ENCODE measurements around the gene PCED1B. TPM values are rescaled to one million over a fixed set of nuclear protein-coding genes. Genes with fewer than 3 reads are reported as not detected.

Gene PCED1B
- 1.0 TPM for total RNA-seq

GRCh38 chr12:47079468-47079980 lies at the start of gene PCED1B, which contains the start of gene AMIGO2:
PCED1B (plus strand) TSS chr12:47079621; CDS start chr12:47235064, 155,443 bp downstream.
AMIGO2 (minus strand) TSS chr12:47079959; CDS start chr12:47079002, 957 bp downstream.
- no peaks in the 10 kb centered on the region for H3K9me3 ChIP-seq (ENCODE audit: control insufficient read depth in 3 of 3, low read length in 3 of 3)
- H3K4me3 ChIP-seq (ENCODE audit: low read length in 3 of 3): peak within 1 kb of the TSS; percentile 71 to 83 (median 77)
- peaks cover 15 to 28% (median 20%) of the 10 kb centered on the region in 3 donors for H3K4me1 ChIP-seq (ENCODE audit: control insufficient read depth in 3 of 3, insufficient read depth in 3 of 3, low read length in 3 of 3)
- H3K9ac ChIP-seq (ENCODE audit: low read depth in 1 of 3, low read length in 3 of 3): peak within 1 kb of the TSS; percentile 60 to 77 (median 75)
- H3K36me3 ChIP-seq (ENCODE audit: control insufficient read depth in 3 of 3, insufficient read depth in 3 of 3, low read length in 3 of 3): no peaks in the 10 kb centered on the region
- H3K27ac ChIP-seq (ENCODE audit: low read depth, low read length): peak within 1 kb of the TSS; percentile 49
- peaks cover 10 to 23% (median 17%) of the 10 kb centered on the region in 3 donors for H3K27me3 ChIP-seq (ENCODE audit: control insufficient read depth in 3 of 3, insufficient read depth in 3 of 3, low read length in 3 of 3)

- no peak overlapping the region for H3K27ac ChIP-seq (ENCODE audit: low read depth, low read length)
- no peaks in the 10 kb centered on the region for H3K36me3 ChIP-seq (ENCODE audit: control insufficient read depth in 3 of 3, insufficient read depth in 3 of 3, low read length in 3 of 3)
- H3K4me1 ChIP-seq (ENCODE audit: control insufficient read depth in 3 of 3, insufficient read depth in 3 of 3, low read length in 3 of 3): peaks cover 0 to 4% (median 0%) of the 10 kb centered on the region in 3 donors
- H3K9me3 ChIP-seq (ENCODE audit: control insufficient read depth in 3 of 3, low read length in 3 of 3): no peaks in the 10 kb centered on the region
- H3K9ac ChIP-seq (ENCODE audit: low read depth in 1 of 3, low read length in 3 of 3): no peak overlapping the region
- no peak overlapping the region for H3K4me3 ChIP-seq (ENCODE audit: low read length in 3 of 3)
- no peaks in the 10 kb centered on the region for H3K27me3 ChIP-seq (ENCODE audit: control insufficient read depth in 3 of 3, insufficient read depth in 3 of 3, low read length in 3 of 3)
Observed at GRCh38 chr12:47029903-47030302, 49.5 kb upstream of the PCED1B start.

- peaks cover 0 to 4% (median 0%) of the 10 kb centered on the region in 3 donors for H3K4me1 ChIP-seq (ENCODE audit: control insufficient read depth in 3 of 3, insufficient read depth in 3 of 3, low read length in 3 of 3)
- H3K9me3 ChIP-seq (ENCODE audit: control insufficient read depth in 3 of 3, low read length in 3 of 3): no peaks in the 10 kb centered on the region
Observed at GRCh38 chr12:47032644-47033043, 46.8 kb upstream of the PCED1B start.

DNA sequence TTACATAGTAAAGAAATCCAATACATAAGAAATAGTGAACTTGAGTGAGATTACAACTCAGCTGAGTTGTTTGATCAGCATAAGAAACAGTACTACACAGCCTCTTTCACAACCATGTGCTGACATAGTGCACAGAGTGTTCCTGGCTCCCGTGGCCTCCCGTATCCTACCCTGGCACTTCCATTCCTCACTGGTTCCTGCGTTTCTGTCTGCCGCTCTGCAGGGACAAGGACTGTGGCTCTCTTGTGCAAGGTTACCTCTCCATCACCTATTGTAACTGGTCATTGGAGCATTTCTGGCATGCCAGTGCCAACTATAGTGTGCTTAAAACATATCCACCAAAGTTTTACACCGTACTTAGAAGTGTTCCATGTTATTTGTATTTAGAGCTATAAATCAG lies 46.3 kb upstream of the PCED1B start:
- no peak overlapping the region for H3K4me3 ChIP-seq (ENCODE audit: low read length in 3 of 3)
- H3K9ac ChIP-seq (ENCODE audit: low read depth in 1 of 3, low read length in 3 of 3): no peak overlapping the region
- H3K9me3 ChIP-seq (ENCODE audit: control insufficient read depth in 3 of 3, low read length in 3 of 3): no peaks in the 10 kb centered on the region
- H3K36me3 ChIP-seq (ENCODE audit: control insufficient read depth in 3 of 3, insufficient read depth in 3 of 3, low read length in 3 of 3): no peaks in the 10 kb centered on the region
- no peak overlapping the region for H3K27ac ChIP-seq (ENCODE audit: low read depth, low read length)
- H3K27me3 ChIP-seq (ENCODE audit: control insufficient read depth in 3 of 3, insufficient read depth in 3 of 3, low read length in 3 of 3): no peaks in the 10 kb centered on the region
- peaks cover 0 to 4% (median 0%) of the 10 kb centered on the region in 3 donors for H3K4me1 ChIP-seq (ENCODE audit: control insufficient read depth in 3 of 3, insufficient read depth in 3 of 3, low read length in 3 of 3)

More at GRCh38 chr12:47032644-47033043, 46.8 kb upstream of the PCED1B start:
- Histone ChIP-seq H3K27me3 (ENCODE audit: control insufficient read depth in 3 of 3, insufficient read depth in 3 of 3, low read length in 3 of 3) (no peaks in the 10 kb centered on the region), H3K4me3 (ENCODE audit: low read length in 3 of 3) (no peak overlapping the region), H3K36me3 (ENCODE audit: control insufficient read depth in 3 of 3, insufficient read depth in 3 of 3, low read length in 3 of 3) (no peaks in the 10 kb centered on the region), H3K9ac (ENCODE audit: low read depth in 1 of 3, low read length in 3 of 3) (no peak overlapping the region), H3K27ac (ENCODE audit: low read depth, low read length) (no peak overlapping the region)

DNA sequence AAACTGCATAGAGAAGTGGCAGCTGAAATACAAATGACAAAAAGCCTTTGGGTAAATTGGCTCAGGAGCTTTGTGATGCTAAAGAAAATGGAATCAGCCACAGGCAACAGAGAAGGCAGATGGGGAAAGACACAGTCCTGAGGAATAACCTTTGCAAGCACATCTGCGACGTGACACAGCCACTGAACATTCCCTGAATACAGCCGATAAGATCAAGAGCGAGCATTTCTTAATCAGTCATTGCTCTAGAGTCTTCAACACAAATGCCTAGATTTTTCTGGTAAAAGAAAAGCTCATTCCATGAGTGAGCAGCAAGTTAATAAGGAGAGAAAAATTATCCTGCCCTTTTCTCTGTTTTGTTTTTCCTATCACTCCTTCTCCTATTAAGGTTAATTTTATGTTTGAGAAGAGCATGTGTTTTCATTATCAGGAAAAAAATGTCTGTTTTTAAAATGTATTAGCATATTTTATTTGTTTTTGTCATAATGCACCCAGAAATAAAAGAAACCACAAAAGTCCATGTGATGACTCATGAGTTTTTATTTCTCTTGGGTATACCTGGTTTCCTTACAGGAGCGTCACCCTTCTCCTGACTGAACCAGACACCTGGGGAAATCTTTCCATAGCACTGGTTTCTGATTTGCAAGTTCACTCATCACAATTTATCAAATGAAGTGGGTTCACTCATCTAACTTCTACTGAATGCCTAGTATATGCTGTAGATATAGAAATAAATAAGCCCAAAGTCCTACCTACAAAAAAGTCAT lies 45.4 kb upstream of the PCED1B start:
- Histone ChIP-seq H3K4me1 (ENCODE audit: control insufficient read depth in 3 of 3, insufficient read depth in 3 of 3, low read length in 3 of 3) (peaks cover 0 to 4% (median 0%) of the 10 kb centered on the region in 3 donors), H3K27ac (ENCODE audit: low read depth, low read length) (no peak overlapping the region), H3K9me3 (ENCODE audit: control insufficient read depth in 3 of 3, low read length in 3 of 3) (no peaks in the 10 kb centered on the region), H3K4me3 (ENCODE audit: low read length in 3 of 3) (no peak overlapping the region), H3K27me3 (ENCODE audit: control insufficient read depth in 3 of 3, insufficient read depth in 3 of 3, low read length in 3 of 3) (no peaks in the 10 kb centered on the region), H3K36me3 (ENCODE audit: control insufficient read depth in 3 of 3, insufficient read depth in 3 of 3, low read length in 3 of 3) (no peaks in the 10 kb centered on the region), H3K9ac (ENCODE audit: low read depth in 1 of 3, low read length in 3 of 3) (no peak overlapping the region)

- peaks cover 0 to 4% (median 0%) of the 10 kb centered on the region in 3 donors for H3K4me1 ChIP-seq (ENCODE audit: control insufficient read depth in 3 of 3, insufficient read depth in 3 of 3, low read length in 3 of 3)
- H3K4me3 ChIP-seq (ENCODE audit: low read length in 3 of 3): no peak overlapping the region
- no peaks in the 10 kb centered on the region for H3K27me3 ChIP-seq (ENCODE audit: control insufficient read depth in 3 of 3, insufficient read depth in 3 of 3, low read length in 3 of 3)
- no peak overlapping the region for H3K9ac ChIP-seq (ENCODE audit: low read depth in 1 of 3, low read length in 3 of 3)
- no peaks in the 10 kb centered on the region for H3K36me3 ChIP-seq (ENCODE audit: control insufficient read depth in 3 of 3, insufficient read depth in 3 of 3, low read length in 3 of 3)
- H3K9me3 ChIP-seq (ENCODE audit: control insufficient read depth in 3 of 3, low read length in 3 of 3): no peaks in the 10 kb centered on the region
- H3K27ac ChIP-seq (ENCODE audit: low read depth, low read length): no peak overlapping the region
Observed at GRCh38 chr12:47034661-47035060, 44.8 kb upstream of the PCED1B start.

GRCh38 chr12:47035484-47035883 lies 43.9 kb upstream of the PCED1B start:
- Histone ChIP-seq H3K27me3 (ENCODE audit: control insufficient read depth in 3 of 3, insufficient read depth in 3 of 3, low read length in 3 of 3) (no peaks in the 10 kb centered on the region), H3K4me3 (ENCODE audit: low read length in 3 of 3) (no peak overlapping the region), H3K36me3 (ENCODE audit: control insufficient read depth in 3 of 3, insufficient read depth in 3 of 3, low read length in 3 of 3) (no peaks in the 10 kb centered on the region), H3K9ac (ENCODE audit: low read depth in 1 of 3, low read length in 3 of 3) (no peak overlapping the region), H3K27ac (ENCODE audit: low read depth, low read length) (no peak overlapping the region), H3K4me1 (ENCODE audit: control insufficient read depth in 3 of 3, insufficient read depth in 3 of 3, low read length in 3 of 3) (peaks cover 0 to 4% (median 0%) of the 10 kb centered on the region in 3 donors), H3K9me3 (ENCODE audit: control insufficient read depth in 3 of 3, low read length in 3 of 3) (no peaks in the 10 kb centered on the region)

GRCh38 chr12:47038270-47038748 lies 41.1 kb upstream of the PCED1B start:
- no peaks in the 10 kb centered on the region for H3K36me3 ChIP-seq (ENCODE audit: control insufficient read depth in 3 of 3, insufficient read depth in 3 of 3, low read length in 3 of 3)
- H3K27me3 ChIP-seq (ENCODE audit: control insufficient read depth in 3 of 3, insufficient read depth in 3 of 3, low read length in 3 of 3): no peaks in the 10 kb centered on the region
- no peak overlapping the region for H3K4me3 ChIP-seq (ENCODE audit: low read length in 3 of 3)
- no peaks in the 10 kb centered on the region for H3K4me1 ChIP-seq (ENCODE audit: control insufficient read depth in 3 of 3, insufficient read depth in 3 of 3, low read length in 3 of 3)
- H3K9ac ChIP-seq (ENCODE audit: low read depth in 1 of 3, low read length in 3 of 3): no peak overlapping the region
- no peak overlapping the region for H3K27ac ChIP-seq (ENCODE audit: low read depth, low read length)
- H3K9me3 ChIP-seq (ENCODE audit: control insufficient read depth in 3 of 3, low read length in 3 of 3): no peaks in the 10 kb centered on the region

- H3K27me3 ChIP-seq (ENCODE audit: control insufficient read depth in 3 of 3, insufficient read depth in 3 of 3, low read length in 3 of 3): no peaks in the 10 kb centered on the region
- H3K4me1 ChIP-seq (ENCODE audit: control insufficient read depth in 3 of 3, insufficient read depth in 3 of 3, low read length in 3 of 3): no peaks in the 10 kb centered on the region
- no peak overlapping the region for H3K4me3 ChIP-seq (ENCODE audit: low read length in 3 of 3)
- no peak overlapping the region for H3K27ac ChIP-seq (ENCODE audit: low read depth, low read length)
- no peaks in the 10 kb centered on the region for H3K36me3 ChIP-seq (ENCODE audit: control insufficient read depth in 3 of 3, insufficient read depth in 3 of 3, low read length in 3 of 3)
- H3K9me3 ChIP-seq (ENCODE audit: control insufficient read depth in 3 of 3, low read length in 3 of 3): no peaks in the 10 kb centered on the region
- no peak overlapping the region for H3K9ac ChIP-seq (ENCODE audit: low read depth in 1 of 3, low read length in 3 of 3)
Observed at GRCh38 chr12:47039079-47039478, 40.3 kb upstream of the PCED1B start.

DNA sequence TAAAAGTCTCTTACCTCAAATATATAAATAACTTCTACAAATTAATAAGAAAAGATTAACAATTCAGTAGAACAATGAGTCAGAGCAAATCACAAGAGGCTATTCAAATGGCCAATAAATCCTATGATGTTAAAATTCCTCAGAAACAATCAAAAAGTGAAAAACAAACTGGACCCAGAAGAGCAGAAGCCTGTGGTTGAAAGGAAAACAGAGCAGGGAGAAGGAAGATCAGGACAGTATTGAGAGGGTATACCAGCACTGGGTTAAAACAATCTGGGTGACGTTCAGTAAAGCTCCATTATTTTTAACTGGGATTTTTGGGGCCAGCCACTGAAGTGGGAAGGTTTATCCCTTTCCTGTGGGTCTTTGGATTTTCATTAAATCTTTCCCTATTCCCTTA lies 39.7 kb upstream of the PCED1B start:
- no peak overlapping the region for H3K27ac ChIP-seq (ENCODE audit: low read depth, low read length)
- no peak overlapping the region for H3K9ac ChIP-seq (ENCODE audit: low read depth in 1 of 3, low read length in 3 of 3)
- no peaks in the 10 kb centered on the region for H3K27me3 ChIP-seq (ENCODE audit: control insufficient read depth in 3 of 3, insufficient read depth in 3 of 3, low read length in 3 of 3)
- no peak overlapping the region for H3K4me3 ChIP-seq (ENCODE audit: low read length in 3 of 3)
- no peaks in the 10 kb centered on the region for H3K36me3 ChIP-seq (ENCODE audit: control insufficient read depth in 3 of 3, insufficient read depth in 3 of 3, low read length in 3 of 3)
- H3K9me3 ChIP-seq (ENCODE audit: control insufficient read depth in 3 of 3, low read length in 3 of 3): no peaks in the 10 kb centered on the region
- no peaks in the 10 kb centered on the region for H3K4me1 ChIP-seq (ENCODE audit: control insufficient read depth in 3 of 3, insufficient read depth in 3 of 3, low read length in 3 of 3)

All from skeletal muscle tissue (tissue), 4 donors.